ENCODE results near the gene DCPS. TPM values are rescaled to one million over a fixed set of nuclear protein-coding genes. Genes with fewer than 3 reads are reported as not detected.
"Not testable (repeated sequence)": the region's sequence is repeated elsewhere in the genome, so short reads cannot be mapped to it uniquely, and the experiment has no call there.

Gene DCPS
- polyA plus RNA-seq, 1 of the 3 experiments (the other 2 are of a cell fraction), result 48.1 TPM

- H2AFZ ChIP-seq (ENCODE audit: low read depth); DNase-seq; H3K9me3 ChIP-seq; H3K27me3 ChIP-seq (ENCODE audit: insufficient read depth); H3K4me3 ChIP-seq (ENCODE audit: low read depth in 2 of 2, low read length in 1 of 2); H3K36me3 ChIP-seq (replicated peaks in 1 of 2; ENCODE audit: control insufficient read depth in 1 of 2, insufficient read depth in 2 of 2, low read length in 1 of 2); H4K20me1 ChIP-seq (ENCODE audit: insufficient read depth); H3F3A ChIP-seq (replicated peaks; ENCODE audit: insufficient read depth); H3K9ac ChIP-seq; H3K27ac ChIP-seq (ENCODE audit: low read depth in 2 of 2, low read length in 1 of 2); H3K9me2 ChIP-seq; CTCF ChIA-PET; H3K4me2 ChIP-seq; POLR2A ChIA-PET: not testable (repeated sequence)
- H3K79me2 ChIP-seq (ENCODE audit: insufficient read depth), result peaks cover 26% of the 10 kb centered on the region; the same call in 1 of the 2 replicates
- peaks cover 0 to 24% of the 10 kb centered on the region in 2 experiments; a peak in 1 of 4 replicates for H3K4me1 ChIP-seq (ENCODE audit: control insufficient read depth in 1 of 2, insufficient read depth in 2 of 2, low read depth in 1 of 2, low read length in 1 of 2)
- WGBS (ENCODE audit: low lambda C conversion rate), result 100% methylated on average over 6 of the region's 11 CpGs
Observed at GRCh38 chr11:126368336-126369119, 64.7 kb downstream of the DCPS start.

DNA sequence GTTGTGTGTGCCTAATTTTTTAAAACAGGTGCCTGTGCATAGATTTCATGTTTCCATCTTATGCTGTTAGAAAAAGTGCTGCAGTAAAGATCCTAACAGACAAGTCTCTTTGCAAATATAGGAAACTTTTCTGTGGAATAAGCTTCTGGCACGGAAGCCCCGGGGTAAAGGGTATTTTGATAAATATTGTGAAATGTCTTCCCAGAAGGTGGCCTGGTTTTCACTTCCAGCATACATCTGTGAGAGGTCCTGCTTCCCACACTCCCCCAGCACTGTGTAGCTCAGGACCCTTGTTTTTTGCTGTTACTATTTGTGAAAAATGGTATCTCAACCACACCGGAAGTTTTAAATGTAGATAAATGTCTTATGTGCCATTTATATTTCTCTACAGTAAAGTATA, 66.2 kb downstream of the DCPS start:
- Histone ChIP-seq H3K4me3 (ENCODE audit: low read depth in 2 of 2, low read length in 1 of 2) (no peak overlapping the region), H3K4me2 (no peak overlapping the region), H3K9me3 (no peaks in the 10 kb centered on the region), H2AFZ (ENCODE audit: low read depth) (no peak overlapping the region), H3K9me2 (no peaks in the 10 kb centered on the region), H4K20me1 (ENCODE audit: insufficient read depth) (no peaks in the 10 kb centered on the region; the same call in 1 of the 2 replicates), H3K27ac (ENCODE audit: low read depth in 2 of 2, low read length in 1 of 2) (no peak overlapping the region), H3K36me3 (replicated peaks in 1 of 2; ENCODE audit: control insufficient read depth in 1 of 2, insufficient read depth in 2 of 2, low read length in 1 of 2) (no peaks in the 10 kb centered on the region), H3K27me3 (ENCODE audit: insufficient read depth) (no peaks in the 10 kb centered on the region), H3K4me1 (ENCODE audit: control insufficient read depth in 1 of 2, insufficient read depth in 2 of 2, low read depth in 1 of 2, low read length in 1 of 2) (peaks cover 0 to 31% of the 10 kb centered on the region in 2 experiments; a peak in 1 of 4 replicates), H3F3A (replicated peaks; ENCODE audit: insufficient read depth) (peaks cover 7% of the 10 kb centered on the region), H3K9ac (no peak overlapping the region), H3K79me2 (ENCODE audit: insufficient read depth) (peaks cover 26% of the 10 kb centered on the region; the same call in 1 of the 2 replicates)
- CTCF ChIA-PET, result interaction anchor here (0.9 to 1.6 kb wide), 3 partner anchors 60 to 111 kb away, joined by 3 to 7 read pairs (median 3); no protein-coding TSS in a partner anchor
- DNase-seq, result no peak
- TF ChIP-seq TAF1 (IDR thresholded peaks at IDR 0.05; ENCODE audit: borderline replicate concordance, low read depth, low read length), result no peak
- no peak for TF ChIP-seq RXRA (IDR thresholded peaks at IDR 0.05; ENCODE audit: borderline replicate concordance, low read depth)
- TF ChIP-seq RAD21 (IDR thresholded peaks at IDR 0.05; ENCODE audit: low read length), result no peak
- no peak for TF ChIP-seq POLR2AphosphoS5 (IDR thresholded peaks at IDR 0.05; ENCODE audit: low read depth, low read length)
- no peak for TF ChIP-seq PBX3 (IDR thresholded peaks at IDR 0.05)
- no peak for TF ChIP-seq RCOR1 (IDR thresholded peaks at IDR 0.05; ENCODE audit: low read length)
- TF ChIP-seq, protein P1, sequence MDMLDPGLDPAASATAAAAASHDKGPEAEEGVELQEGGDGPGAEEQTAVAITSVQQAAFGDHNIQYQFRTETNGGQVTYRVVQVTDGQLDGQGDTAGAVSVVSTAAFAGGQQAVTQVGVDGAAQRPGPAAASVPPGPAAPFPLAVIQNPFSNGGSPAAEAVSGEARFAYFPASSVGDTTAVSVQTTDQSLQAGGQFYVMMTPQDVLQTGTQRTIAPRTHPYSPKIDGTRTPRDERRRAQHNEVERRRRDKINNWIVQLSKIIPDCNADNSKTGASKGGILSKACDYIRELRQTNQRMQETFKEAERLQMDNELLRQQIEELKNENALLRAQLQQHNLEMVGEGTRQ (IDR thresholded peaks at IDR 0.05; ENCODE audit: borderline replicate concordance, low read depth, low read length), result no peak
- no peak for TF ChIP-seq USF1 (IDR thresholded peaks at IDR 0.05; ENCODE audit: borderline replicate concordance, low read depth)
- no peak for TF ChIP-seq TEAD4 (IDR thresholded peaks at IDR 0.05; ENCODE audit: borderline replicate concordance, insufficient read depth)
- no peak for TF ChIP-seq NRF1 (IDR thresholded peaks at IDR 0.05; ENCODE audit: low read depth, low read length)
- no peak for TF ChIP-seq YY1 (IDR thresholded peaks at IDR 0.05; ENCODE audit: low read depth)
- TF ChIP-seq MAX (IDR thresholded peaks at IDR 0.05; ENCODE audit: low read depth), result no peak
- no peak for TF ChIP-seq IRF3 (IDR thresholded peaks at IDR 0.05; ENCODE audit: low read depth, low read length)
- no peak for TF ChIP-seq MXI1 (IDR thresholded peaks at IDR 0.05; ENCODE audit: low read depth, low read length)
- no peak for TF ChIP-seq JUND (IDR thresholded peaks at IDR 0.05)
- no peak for TF ChIP-seq MEF2A (IDR thresholded peaks at IDR 0.05; ENCODE audit: borderline replicate concordance, low read depth)
- 98% methylated on average over 3 of the region's 3 CpGs for WGBS (ENCODE audit: low lambda C conversion rate)
- POLR2A ChIA-PET, result no interaction called here

Data from SK-N-SH (cell line).